Measurements from ENCODE around the gene SH3RF3.

Gene SH3RF3

GRCh38 chr2:109417701-109418335 lies 288.8 kb downstream of the SH3RF3 start:
- H3K4me3 ChIP-seq (ENCODE audit: low read depth, low read length), result no peak overlapping the region
- no peak for DNase-seq (ENCODE audit: low read depth)
- TF ChIP-seq, protein P1, sequence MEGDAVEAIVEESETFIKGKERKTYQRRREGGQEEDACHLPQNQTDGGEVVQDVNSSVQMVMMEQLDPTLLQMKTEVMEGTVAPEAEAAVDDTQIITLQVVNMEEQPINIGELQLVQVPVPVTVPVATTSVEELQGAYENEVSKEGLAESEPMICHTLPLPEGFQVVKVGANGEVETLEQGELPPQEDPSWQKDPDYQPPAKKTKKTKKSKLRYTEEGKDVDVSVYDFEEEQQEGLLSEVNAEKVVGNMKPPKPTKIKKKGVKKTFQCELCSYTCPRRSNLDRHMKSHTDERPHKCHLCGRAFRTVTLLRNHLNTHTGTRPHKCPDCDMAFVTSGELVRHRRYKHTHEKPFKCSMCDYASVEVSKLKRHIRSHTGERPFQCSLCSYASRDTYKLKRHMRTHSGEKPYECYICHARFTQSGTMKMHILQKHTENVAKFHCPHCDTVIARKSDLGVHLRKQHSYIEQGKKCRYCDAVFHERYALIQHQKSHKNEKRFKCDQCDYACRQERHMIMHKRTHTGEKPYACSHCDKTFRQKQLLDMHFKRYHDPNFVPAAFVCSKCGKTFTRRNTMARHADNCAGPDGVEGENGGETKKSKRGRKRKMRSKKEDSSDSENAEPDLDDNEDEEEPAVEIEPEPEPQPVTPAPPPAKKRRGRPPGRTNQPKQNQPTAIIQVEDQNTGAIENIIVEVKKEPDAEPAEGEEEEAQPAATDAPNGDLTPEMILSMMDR (IDR thresholded peaks at IDR 0.05; ENCODE audit: control insufficient read depth, extremely low read depth, insufficient read depth), result no peak

DNA sequence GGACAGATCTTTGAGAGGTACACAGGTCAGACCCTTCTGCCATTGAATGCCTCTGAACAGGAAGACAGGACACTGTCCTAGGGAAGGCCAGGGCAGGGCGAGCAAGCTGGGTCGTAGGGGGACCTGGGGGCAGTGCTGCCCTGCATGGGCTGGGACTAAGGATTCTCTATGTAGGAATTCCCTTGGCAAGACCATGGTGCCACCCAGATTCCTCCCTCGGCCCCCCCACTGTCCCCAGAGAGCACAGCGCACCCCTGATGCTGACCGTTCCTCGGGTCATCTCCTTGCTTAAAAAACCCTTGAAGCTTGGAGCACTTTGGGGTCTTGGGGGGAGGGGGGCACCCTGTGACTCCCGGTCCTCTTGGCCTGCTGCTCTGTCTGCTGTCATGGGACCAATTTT lies 289.7 kb downstream of the SH3RF3 start:
- TF ChIP-seq, protein P1 (IDR thresholded peaks at IDR 0.05; ENCODE audit: control insufficient read depth, extremely low read depth, insufficient read depth), result no peak
- no peak overlapping the region for H3K4me3 ChIP-seq (ENCODE audit: low read depth, low read length)
- DNase-seq (ENCODE audit: low read depth), result no peak

DNA sequence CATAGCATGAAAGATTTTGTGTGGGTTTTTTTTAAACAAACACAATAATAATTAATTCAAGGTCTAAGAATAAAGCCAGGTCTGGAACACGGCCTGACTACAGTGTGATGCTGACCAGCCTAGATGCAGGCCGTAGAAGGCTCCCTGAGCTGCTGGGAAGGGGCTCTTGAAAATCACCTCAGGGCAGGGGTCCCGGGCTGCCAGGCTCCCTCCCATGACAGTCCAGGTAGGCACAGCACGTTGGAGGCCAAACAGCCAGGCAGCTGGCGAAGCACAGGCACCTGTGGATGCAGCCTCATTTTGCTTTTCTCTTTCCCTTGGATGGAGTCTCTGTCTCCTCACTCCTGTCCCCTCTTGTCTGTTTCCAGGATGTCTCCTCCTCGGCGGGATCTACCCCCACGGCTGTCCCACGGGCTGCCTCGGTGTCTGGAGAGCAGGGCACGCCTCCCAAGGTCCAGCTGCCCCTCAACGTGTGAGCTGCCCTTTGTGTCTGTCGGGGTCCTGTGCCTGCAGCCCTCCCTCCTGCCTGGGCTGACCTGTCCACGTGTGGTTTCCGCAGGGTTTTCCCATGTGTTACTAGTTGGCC lies 290.3 kb downstream of the SH3RF3 start:
- H3K4me3 ChIP-seq (ENCODE audit: low read depth, low read length), result no peak overlapping the region
- DNase-seq (ENCODE audit: low read depth), result no peak
- TF ChIP-seq, protein P1 (IDR thresholded peaks at IDR 0.05; ENCODE audit: control insufficient read depth, extremely low read depth, insufficient read depth), result no peak

GRCh38 chr2:109419960-109420370 lies 291.0 kb downstream of the SH3RF3 start:
- TF ChIP-seq, protein P1 (IDR thresholded peaks at IDR 0.05; ENCODE audit: control insufficient read depth, extremely low read depth, insufficient read depth), result no peak
- H3K4me3 ChIP-seq (ENCODE audit: low read depth, low read length), result no peak overlapping the region
- no peak for DNase-seq (ENCODE audit: low read depth)

GRCh38 chr2:109421101-109421500 lies 292.1 kb downstream of the SH3RF3 start:
- DNase-seq (ENCODE audit: low read depth), result no peak
- TF ChIP-seq, protein P1 (IDR thresholded peaks at IDR 0.05; ENCODE audit: control insufficient read depth, extremely low read depth, insufficient read depth), result no peak
- H3K4me3 ChIP-seq (ENCODE audit: low read depth, low read length), result no peak overlapping the region

- DNase-seq (ENCODE audit: low read depth), result no peak
- H3K4me3 ChIP-seq (ENCODE audit: low read depth, low read length), result no peak overlapping the region
- TF ChIP-seq, protein P1 (IDR thresholded peaks at IDR 0.05; ENCODE audit: control insufficient read depth, extremely low read depth, insufficient read depth), result no peak
Observed at GRCh38 chr2:109421642-109422041, 292.6 kb downstream of the SH3RF3 start.
